Keratinocyte (primary cell): ENCODE data around the gene DLG1.

Source experiments
- CTCF ChIP-seq, 3 experiments: IDR thresholded peaks in 1 of 3; conservative IDR thresholded peaks in 1 of 3; optimal IDR thresholded peaks in 1 of 3; 2 replicates in 2 of 3; 3 replicates in 1 of 3; pipeline versions ENCODE3 to v1.5.1; 2011; ENCODE audit warnings: low read length in 3 of 3, mild to moderate bottlenecking in 3 of 3, moderate library complexity in 2 of 3, control low read depth in 1 of 3, inconsistent platforms in 1 of 3; ENCODE audit not compliant: insufficient read depth in 2 of 3; ENCODE audit errors: extremely low read depth in 1 of 3
- EZH2 ChIP-seq: IDR thresholded peaks from one replicate; pipeline ENCODE4 v1.6.1; 2012; ENCODE audit warnings: inconsistent platforms, mild to moderate bottlenecking, low read length, moderate library complexity

DNA sequence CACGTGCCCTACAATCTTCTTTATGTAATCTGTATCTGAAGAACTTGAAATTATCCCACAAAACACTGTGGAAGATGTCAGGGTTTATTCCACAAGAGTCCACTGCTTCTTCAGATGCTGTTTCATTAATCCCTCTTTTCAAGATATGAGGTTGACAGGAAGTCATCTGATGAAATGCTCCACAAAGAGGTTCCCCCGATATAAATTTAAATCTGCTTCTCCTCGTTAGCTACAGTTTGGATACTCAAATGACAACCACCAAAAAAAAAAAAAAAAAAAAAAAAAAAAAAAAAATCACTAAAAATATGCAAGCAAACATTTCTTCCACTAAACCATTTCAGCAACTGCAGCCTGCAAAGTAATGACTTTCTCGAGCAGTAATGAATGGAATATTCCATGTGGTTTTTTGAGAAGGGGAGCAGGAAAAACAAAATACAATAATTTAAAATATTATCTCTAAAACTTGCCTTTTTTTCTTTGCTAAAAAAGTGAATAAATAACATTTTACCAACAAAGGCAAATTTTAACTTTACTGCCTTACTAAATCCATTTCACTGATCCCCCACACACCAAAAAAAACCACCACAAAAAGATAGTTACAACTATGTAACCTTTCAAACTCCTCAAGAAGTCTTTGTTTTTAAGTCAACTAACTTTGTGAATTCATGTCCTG is 37.8 kb downstream of the DLG1 start:
- no peak for TF ChIP-seq CTCF (optimal IDR thresholded peaks at IDR 0.05 in 1 of 3, IDR thresholded peaks at IDR 0.05 in 1 of 3, conservative IDR thresholded peaks at IDR 0.05 in 1 of 3; ENCODE audit: extremely low read depth in 1 of 3, insufficient read depth in 2 of 3, low read length in 3 of 3)
- TF ChIP-seq EZH2 = no peak
